Measurements from ENCODE around the gene CTRB1.

Gene CTRB1

DNA sequence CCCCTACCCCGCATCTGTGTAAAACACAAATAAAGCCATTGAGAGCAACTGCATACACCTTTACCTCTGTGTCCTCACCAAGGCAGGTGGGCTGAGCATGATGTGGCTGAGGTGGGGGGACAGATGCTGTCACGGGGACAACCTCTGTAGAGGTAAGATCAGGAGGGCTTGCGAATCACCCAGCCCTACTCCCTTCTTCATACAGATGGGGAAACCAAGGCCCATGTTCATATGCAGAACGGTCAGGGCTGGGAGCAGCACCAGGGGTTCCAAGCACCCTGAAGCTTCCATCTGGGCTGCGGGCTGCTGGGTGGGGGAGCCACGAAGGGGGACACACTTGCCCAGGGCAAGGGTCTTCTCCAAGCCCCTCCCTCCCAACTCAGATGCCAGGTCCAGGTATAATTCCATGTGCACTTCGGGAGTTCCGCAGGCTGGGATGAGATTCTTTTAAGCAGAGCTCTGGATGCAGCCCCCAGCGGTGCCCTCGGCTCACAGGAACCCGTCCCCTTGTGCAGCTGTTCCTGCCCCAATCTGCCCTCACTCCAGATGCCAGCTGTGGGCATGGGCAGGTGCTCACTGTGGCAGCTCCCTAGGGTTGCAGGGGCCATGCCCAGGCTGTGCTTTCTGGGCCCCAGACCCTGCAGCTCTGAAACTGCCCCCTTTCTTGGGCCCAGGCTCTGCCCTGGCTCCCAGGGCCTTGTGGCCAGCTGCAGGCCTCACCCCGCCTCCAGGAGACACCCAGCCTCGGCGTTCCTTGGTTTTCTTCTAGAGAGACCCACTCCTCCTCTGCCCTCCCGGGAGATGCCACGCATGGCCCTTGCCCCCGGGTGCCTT is 9.6 kb downstream of the CTRB1 start:
- TF ChIP-seq, protein P1, sequence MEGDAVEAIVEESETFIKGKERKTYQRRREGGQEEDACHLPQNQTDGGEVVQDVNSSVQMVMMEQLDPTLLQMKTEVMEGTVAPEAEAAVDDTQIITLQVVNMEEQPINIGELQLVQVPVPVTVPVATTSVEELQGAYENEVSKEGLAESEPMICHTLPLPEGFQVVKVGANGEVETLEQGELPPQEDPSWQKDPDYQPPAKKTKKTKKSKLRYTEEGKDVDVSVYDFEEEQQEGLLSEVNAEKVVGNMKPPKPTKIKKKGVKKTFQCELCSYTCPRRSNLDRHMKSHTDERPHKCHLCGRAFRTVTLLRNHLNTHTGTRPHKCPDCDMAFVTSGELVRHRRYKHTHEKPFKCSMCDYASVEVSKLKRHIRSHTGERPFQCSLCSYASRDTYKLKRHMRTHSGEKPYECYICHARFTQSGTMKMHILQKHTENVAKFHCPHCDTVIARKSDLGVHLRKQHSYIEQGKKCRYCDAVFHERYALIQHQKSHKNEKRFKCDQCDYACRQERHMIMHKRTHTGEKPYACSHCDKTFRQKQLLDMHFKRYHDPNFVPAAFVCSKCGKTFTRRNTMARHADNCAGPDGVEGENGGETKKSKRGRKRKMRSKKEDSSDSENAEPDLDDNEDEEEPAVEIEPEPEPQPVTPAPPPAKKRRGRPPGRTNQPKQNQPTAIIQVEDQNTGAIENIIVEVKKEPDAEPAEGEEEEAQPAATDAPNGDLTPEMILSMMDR (IDR thresholded peaks at IDR 0.05; ENCODE audit: low read depth, low read length) = no peak
- no peak for TF ChIP-seq EZH2phosphoT487 (IDR thresholded peaks at IDR 0.05; ENCODE audit: low read depth)
- Histone ChIP-seq H2AFZ (ENCODE audit: low read depth, low read length) (no peak overlapping the region), H3K79me2 (ENCODE audit: low read length) (no peaks in the 10 kb centered on the region), H3K27ac (ENCODE audit: low read length) (no peak overlapping the region), H3K4me1 (ENCODE audit: low read length) (no peaks in the 10 kb centered on the region), H3K9ac (ENCODE audit: low read length) (no peak overlapping the region), H4K20me1 (ENCODE audit: insufficient read depth, low read length) (no peaks in the 10 kb centered on the region), H3K27me3 (ENCODE audit: low read depth, low read length) (peaks cover 15% of the 10 kb centered on the region), H3K4me2 (ENCODE audit: low read length) (no peak overlapping the region), H3K36me3 (replicated peaks; ENCODE audit: low read depth, low read length) (no peaks in the 10 kb centered on the region), H3K9me3 (ENCODE audit: insufficient read depth, low read length) (no peaks in the 10 kb centered on the region), H3K4me3 (ENCODE audit: low read length) (no peak overlapping the region)

DNA sequence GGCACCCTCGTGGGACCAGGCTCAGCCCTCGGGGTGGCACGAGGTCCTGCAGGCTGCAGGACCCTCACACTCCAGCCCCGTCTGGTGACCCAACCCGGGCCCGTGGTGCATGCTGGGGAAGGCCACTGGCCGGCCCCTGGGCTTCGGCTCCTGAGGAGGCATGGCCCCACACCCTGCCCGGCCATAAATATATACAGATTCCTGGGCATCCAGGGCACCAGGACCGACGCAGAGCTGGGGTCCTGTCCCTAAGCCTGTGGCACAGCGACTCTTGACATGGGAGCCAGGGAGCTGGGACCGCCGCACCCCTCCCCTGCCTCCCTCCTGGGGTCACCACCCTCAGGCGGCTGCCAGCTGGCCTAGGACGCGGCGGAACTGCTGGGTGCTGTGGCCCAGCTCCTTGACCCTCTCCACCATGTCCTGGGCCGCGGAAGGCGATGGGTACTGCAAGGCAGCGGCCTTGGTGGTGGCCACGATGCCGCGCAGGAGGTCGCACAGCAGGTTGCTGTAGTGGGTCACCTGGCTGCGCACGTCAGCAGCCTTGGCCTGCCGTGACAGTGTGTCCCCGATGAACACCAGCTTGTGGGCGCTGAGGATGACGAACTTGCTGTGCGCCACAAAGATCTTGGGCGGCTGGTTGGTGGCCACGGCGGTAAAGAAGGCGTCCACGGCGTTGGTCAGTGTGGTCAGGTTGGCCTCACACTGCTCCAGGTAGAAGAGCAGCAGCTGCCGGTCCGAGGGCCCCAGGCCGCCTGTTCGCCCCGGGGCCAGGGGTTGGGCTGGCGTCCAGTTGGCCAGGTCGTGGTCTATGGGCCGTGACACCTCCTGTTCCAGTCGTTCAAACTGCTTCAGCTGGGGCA is 10.6 kb downstream of the CTRB1 start:
- no peaks in the 10 kb centered on the region for H3K4me1 ChIP-seq (ENCODE audit: low read length)

DNA sequence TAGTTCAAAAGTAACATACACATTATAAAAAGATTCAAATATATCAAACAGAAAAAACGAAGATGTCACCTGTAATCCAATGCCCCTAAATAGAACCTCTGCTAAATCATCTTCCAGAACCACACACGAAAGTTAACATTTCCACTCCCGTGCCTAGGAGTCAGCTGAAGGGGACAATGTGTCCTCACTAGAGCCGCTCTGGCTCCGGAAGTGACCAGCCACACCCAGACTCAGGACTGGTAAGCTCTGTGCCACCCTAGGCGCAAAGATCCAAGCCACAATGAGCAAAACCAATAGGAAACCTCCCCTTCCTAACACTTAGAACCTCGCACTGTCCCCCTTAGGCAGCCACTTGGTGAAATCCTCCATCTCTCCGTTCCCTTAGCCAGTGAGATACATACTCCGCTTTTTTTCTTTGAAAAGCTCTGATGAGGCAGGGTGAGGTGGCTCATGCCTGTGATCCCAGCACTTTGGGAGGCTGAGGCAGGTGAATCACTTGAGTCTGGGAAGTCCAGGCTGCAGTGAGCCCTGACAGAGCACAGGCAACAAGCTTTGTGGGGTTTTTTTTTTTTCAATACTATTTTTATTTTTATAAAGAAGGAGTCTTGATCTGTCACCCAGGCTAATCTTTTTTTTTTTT is 11.8 kb downstream of the CTRB1 start:
- H2AFZ ChIP-seq (ENCODE audit: low read depth, low read length) = no peak overlapping the region
- no peak overlapping the region for H3K4me3 ChIP-seq (ENCODE audit: low read length)
- no peak overlapping the region for H3K9ac ChIP-seq (ENCODE audit: low read length)
- peaks cover 11% of the 10 kb centered on the region for H3K27me3 ChIP-seq (ENCODE audit: low read depth, low read length)
- H3K36me3 ChIP-seq (replicated peaks; ENCODE audit: low read depth, low read length) = no peaks in the 10 kb centered on the region
- H3K4me2 ChIP-seq (ENCODE audit: low read length) = no peak overlapping the region
- no peak overlapping the region for H3K27ac ChIP-seq (ENCODE audit: low read length)
- H4K20me1 ChIP-seq (ENCODE audit: insufficient read depth, low read length) = no peaks in the 10 kb centered on the region
- no peaks in the 10 kb centered on the region for H3K79me2 ChIP-seq (ENCODE audit: low read length)
- no peaks in the 10 kb centered on the region for H3K9me3 ChIP-seq (ENCODE audit: insufficient read depth, low read length)
- no peak for TF ChIP-seq EZH2phosphoT487 (IDR thresholded peaks at IDR 0.05; ENCODE audit: low read depth)
- TF ChIP-seq, protein P1 (IDR thresholded peaks at IDR 0.05; ENCODE audit: low read depth, low read length) = no peak
- no peaks in the 10 kb centered on the region for H3K4me1 ChIP-seq (ENCODE audit: low read length)

More for the DNA sequence above, 10.6 kb downstream of the CTRB1 start:
- no peak overlapping the region for H2AFZ ChIP-seq (ENCODE audit: low read depth, low read length)
- H3K4me2 ChIP-seq (ENCODE audit: low read length) = no peak overlapping the region
- H3K9me3 ChIP-seq (ENCODE audit: insufficient read depth, low read length) = no peaks in the 10 kb centered on the region
- peaks cover 14% of the 10 kb centered on the region for H3K27me3 ChIP-seq (ENCODE audit: low read depth, low read length)
- TF ChIP-seq EZH2phosphoT487 (IDR thresholded peaks at IDR 0.05; ENCODE audit: low read depth) = no peak
- TF ChIP-seq, protein P1 (IDR thresholded peaks at IDR 0.05; ENCODE audit: low read depth, low read length) = no peak
- no peak overlapping the region for H3K4me3 ChIP-seq (ENCODE audit: low read length)
- no peaks in the 10 kb centered on the region for H4K20me1 ChIP-seq (ENCODE audit: insufficient read depth, low read length)
- H3K79me2 ChIP-seq (ENCODE audit: low read length) = no peaks in the 10 kb centered on the region
- H3K9ac ChIP-seq (ENCODE audit: low read length) = no peak overlapping the region
- no peak overlapping the region for H3K27ac ChIP-seq (ENCODE audit: low read length)
- H3K36me3 ChIP-seq (replicated peaks; ENCODE audit: low read depth, low read length) = no peaks in the 10 kb centered on the region

DNA sequence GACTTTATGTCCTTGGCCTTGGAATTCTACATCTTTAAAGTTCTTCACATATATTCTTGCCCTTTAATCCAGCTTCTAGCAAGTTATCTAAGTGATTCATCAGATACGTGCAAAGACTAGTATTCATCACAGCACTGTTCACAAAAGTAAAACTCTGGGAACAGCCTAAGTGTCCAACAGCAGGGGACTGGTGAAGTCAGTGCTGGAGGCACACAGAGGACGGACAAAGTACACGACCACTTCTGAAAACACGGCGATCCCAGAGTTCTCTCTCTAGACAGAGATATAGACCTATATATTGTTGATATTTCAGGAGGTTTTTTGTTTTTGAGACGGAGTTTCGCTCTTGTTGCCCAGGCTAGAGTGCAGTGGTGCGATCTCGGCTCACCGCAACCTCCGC is 12.8 kb downstream of the CTRB1 start:
- no peaks in the 10 kb centered on the region for H3K4me1 ChIP-seq (ENCODE audit: low read length)
- no peak for TF ChIP-seq EZH2phosphoT487 (IDR thresholded peaks at IDR 0.05; ENCODE audit: low read depth)
- TF ChIP-seq, protein P1 (IDR thresholded peaks at IDR 0.05; ENCODE audit: low read depth, low read length) = no peak
- H3K4me3 ChIP-seq (ENCODE audit: low read length) = no peak overlapping the region
- H3K9me3 ChIP-seq (ENCODE audit: insufficient read depth, low read length) = no peaks in the 10 kb centered on the region
- no peak overlapping the region for H3K27ac ChIP-seq (ENCODE audit: low read length)
- no peak overlapping the region for H3K4me2 ChIP-seq (ENCODE audit: low read length)
- no peak overlapping the region for H3K9ac ChIP-seq (ENCODE audit: low read length)
- H3K79me2 ChIP-seq (ENCODE audit: low read length) = no peaks in the 10 kb centered on the region
- H4K20me1 ChIP-seq (ENCODE audit: insufficient read depth, low read length) = no peaks in the 10 kb centered on the region
- no peak overlapping the region for H2AFZ ChIP-seq (ENCODE audit: low read depth, low read length)
- peaks cover 11% of the 10 kb centered on the region for H3K27me3 ChIP-seq (ENCODE audit: low read depth, low read length)
- no peaks in the 10 kb centered on the region for H3K36me3 ChIP-seq (replicated peaks; ENCODE audit: low read depth, low read length)
